ENCODE measurements around the gene ADGRV1. TPM values are rescaled to one million over a fixed set of nuclear protein-coding genes. Genes with fewer than 3 reads are reported as not detected.

Gene ADGRV1
- total RNA-seq, 1 donor from 2014 or later: 10.0 TPM

DNA sequence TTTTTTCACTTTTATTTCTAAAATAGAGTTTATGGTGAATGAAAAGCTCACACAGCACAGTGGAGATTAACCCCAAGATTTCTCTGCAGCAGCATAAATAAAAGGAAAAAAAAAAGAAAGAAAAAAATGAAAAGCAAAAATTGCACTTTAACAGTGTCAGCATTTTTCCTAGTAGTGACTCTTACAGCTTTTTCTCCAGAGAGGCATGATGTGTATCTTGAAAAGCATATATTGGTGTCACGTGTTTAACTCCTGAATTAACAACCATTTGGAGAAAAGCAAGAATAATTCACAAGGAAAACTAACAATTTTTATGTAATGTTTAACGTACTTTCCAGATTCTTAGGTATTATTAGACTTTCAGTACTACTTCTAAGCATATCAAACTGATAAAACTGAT is 67.9 kb downstream of the ADGRV1 start:
- TF ChIP-seq, protein P1, sequence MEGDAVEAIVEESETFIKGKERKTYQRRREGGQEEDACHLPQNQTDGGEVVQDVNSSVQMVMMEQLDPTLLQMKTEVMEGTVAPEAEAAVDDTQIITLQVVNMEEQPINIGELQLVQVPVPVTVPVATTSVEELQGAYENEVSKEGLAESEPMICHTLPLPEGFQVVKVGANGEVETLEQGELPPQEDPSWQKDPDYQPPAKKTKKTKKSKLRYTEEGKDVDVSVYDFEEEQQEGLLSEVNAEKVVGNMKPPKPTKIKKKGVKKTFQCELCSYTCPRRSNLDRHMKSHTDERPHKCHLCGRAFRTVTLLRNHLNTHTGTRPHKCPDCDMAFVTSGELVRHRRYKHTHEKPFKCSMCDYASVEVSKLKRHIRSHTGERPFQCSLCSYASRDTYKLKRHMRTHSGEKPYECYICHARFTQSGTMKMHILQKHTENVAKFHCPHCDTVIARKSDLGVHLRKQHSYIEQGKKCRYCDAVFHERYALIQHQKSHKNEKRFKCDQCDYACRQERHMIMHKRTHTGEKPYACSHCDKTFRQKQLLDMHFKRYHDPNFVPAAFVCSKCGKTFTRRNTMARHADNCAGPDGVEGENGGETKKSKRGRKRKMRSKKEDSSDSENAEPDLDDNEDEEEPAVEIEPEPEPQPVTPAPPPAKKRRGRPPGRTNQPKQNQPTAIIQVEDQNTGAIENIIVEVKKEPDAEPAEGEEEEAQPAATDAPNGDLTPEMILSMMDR (IDR thresholded peaks at IDR 0.05; ENCODE audit: insufficient read depth, low read depth, low read length): no peak
- TF ChIP-seq EZH2 (IDR thresholded peaks at IDR 0.05; ENCODE audit: insufficient read depth, low read length): no peak
- DNase-seq (ENCODE audit: low read depth) (no peak), FAIRE-seq (no peak)
- H3K4me3 ChIP-seq (ENCODE audit: insufficient read depth, low read depth, low read length): no peak overlapping the region
- no peaks in the 10 kb centered on the region for H3K79me2 ChIP-seq (ENCODE audit: insufficient read depth, low read length)
- Mint-ChIP-seq H3K36me3 (ENCODE audit: low read depth, unreplicated experiment) (no peaks in the 10 kb centered on the region), H3K27ac (ENCODE audit: unreplicated experiment) (no peak overlapping the region), H3K9me3 (ENCODE audit: unreplicated experiment) (no peaks in the 10 kb centered on the region), H3K4me1 (ENCODE audit: low read depth, unreplicated experiment) (no peaks in the 10 kb centered on the region), H3K4me3 (ENCODE audit: unreplicated experiment) (no peak overlapping the region), H3K27me3 (ENCODE audit: low read depth, unreplicated experiment) (no peaks in the 10 kb centered on the region)
- H3K27me3 ChIP-seq (ENCODE audit: insufficient read depth, low read length): no peaks in the 10 kb centered on the region
- no peak overlapping the region for H2AFZ ChIP-seq (ENCODE audit: low read depth, low read length)
- H3K4me1 ChIP-seq (ENCODE audit: insufficient read depth, low read length): no peaks in the 10 kb centered on the region
- no peak overlapping the region for H3K9ac ChIP-seq (ENCODE audit: low read length)
- no peaks in the 10 kb centered on the region for H3K36me3 ChIP-seq (ENCODE audit: insufficient read depth, low read length)
- no peaks in the 10 kb centered on the region for H3K9me3 ChIP-seq (ENCODE audit: insufficient read depth, low read depth, low read length)
- H4K20me1 ChIP-seq (ENCODE audit: insufficient read depth, low read length): no peaks in the 10 kb centered on the region
- H3K27ac ChIP-seq (ENCODE audit: low read depth, low read length): no peak overlapping the region
- no peak overlapping the region for H3K4me2 ChIP-seq (ENCODE audit: low read length)

DNA sequence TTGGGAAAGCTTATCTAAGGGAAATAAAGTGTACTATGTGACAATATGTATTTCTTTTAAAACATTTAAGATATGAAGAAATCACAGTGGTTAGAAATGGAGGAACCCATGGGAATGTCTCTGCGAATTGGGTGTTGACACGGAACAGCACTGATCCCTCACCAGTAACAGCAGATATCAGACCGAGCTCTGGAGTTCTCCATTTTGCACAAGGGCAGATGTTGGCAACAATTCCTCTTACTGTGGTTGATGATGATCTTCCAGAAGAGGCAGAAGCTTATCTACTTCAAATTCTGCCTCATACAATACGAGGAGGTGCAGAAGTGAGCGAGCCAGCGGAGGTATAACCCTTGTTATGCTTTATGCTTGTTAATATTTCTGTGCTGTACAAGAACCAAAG is 69.9 kb downstream of the ADGRV1 start:
- no peak overlapping the region for H3K27ac ChIP-seq (ENCODE audit: low read depth, low read length)
- no peaks in the 10 kb centered on the region for H3K79me2 ChIP-seq (ENCODE audit: insufficient read depth, low read length)
- H4K20me1 ChIP-seq (ENCODE audit: insufficient read depth, low read length): no peaks in the 10 kb centered on the region
- H2AFZ ChIP-seq (ENCODE audit: low read depth, low read length): no peak overlapping the region
- H3K27me3 ChIP-seq (ENCODE audit: insufficient read depth, low read length): no peaks in the 10 kb centered on the region
- H3K4me3 Mint-ChIP-seq (ENCODE audit: unreplicated experiment): no peak overlapping the region
- H3K36me3 Mint-ChIP-seq (ENCODE audit: low read depth, unreplicated experiment): no peaks in the 10 kb centered on the region
- no peak overlapping the region for H3K4me2 ChIP-seq (ENCODE audit: low read length)
- FAIRE-seq (no peak), DNase-seq (ENCODE audit: low read depth) (no peak)
- no peaks in the 10 kb centered on the region for H3K9me3 Mint-ChIP-seq (ENCODE audit: unreplicated experiment)
- no peak for TF ChIP-seq EZH2 (IDR thresholded peaks at IDR 0.05; ENCODE audit: insufficient read depth, low read length)
- TF ChIP-seq, protein P1 (IDR thresholded peaks at IDR 0.05; ENCODE audit: insufficient read depth, low read depth, low read length): no peak
- no peak overlapping the region for H3K4me3 ChIP-seq (ENCODE audit: insufficient read depth, low read depth, low read length)
- H3K4me1 ChIP-seq (ENCODE audit: insufficient read depth, low read length): no peaks in the 10 kb centered on the region
- H3K36me3 ChIP-seq (ENCODE audit: insufficient read depth, low read length): no peaks in the 10 kb centered on the region
- H3K27me3 Mint-ChIP-seq (ENCODE audit: low read depth, unreplicated experiment): no peaks in the 10 kb centered on the region
- H3K9ac ChIP-seq (ENCODE audit: low read length): no peak overlapping the region
- H3K27ac Mint-ChIP-seq (ENCODE audit: unreplicated experiment): no peak overlapping the region
- H3K4me1 Mint-ChIP-seq (ENCODE audit: low read depth, unreplicated experiment): peaks cover 3% of the 10 kb centered on the region
- no peaks in the 10 kb centered on the region for H3K9me3 ChIP-seq (ENCODE audit: insufficient read depth, low read depth, low read length)

DNA sequence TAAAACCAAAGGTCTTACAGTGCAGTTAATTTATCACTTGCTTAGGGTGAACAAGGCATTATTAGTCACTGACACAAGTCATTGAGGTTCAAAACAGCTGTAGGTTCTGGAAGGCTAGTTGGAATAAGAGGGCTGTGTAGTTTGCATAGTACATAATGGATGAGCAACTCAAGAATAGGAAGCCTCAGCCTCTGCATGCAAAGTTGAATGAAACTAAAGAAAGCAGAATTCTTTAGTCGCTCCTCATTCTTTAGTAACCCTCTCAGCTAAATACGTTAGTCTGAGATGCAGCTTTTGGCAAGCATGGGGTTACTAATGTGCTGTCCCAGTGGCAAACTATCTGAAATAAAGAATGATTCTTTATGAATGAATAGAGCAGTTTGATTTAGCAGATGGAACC is 74.2 kb downstream of the ADGRV1 start:
- Mint-ChIP-seq H3K36me3 (ENCODE audit: low read depth, unreplicated experiment) (no peaks in the 10 kb centered on the region), H3K27me3 (ENCODE audit: low read depth, unreplicated experiment) (no peaks in the 10 kb centered on the region), H3K4me3 (ENCODE audit: unreplicated experiment) (no peak overlapping the region), H3K4me1 (ENCODE audit: low read depth, unreplicated experiment) (peaks cover 3% of the 10 kb centered on the region), H3K9me3 (ENCODE audit: unreplicated experiment) (no peaks in the 10 kb centered on the region), H3K27ac (ENCODE audit: unreplicated experiment) (no peak overlapping the region)
- no peaks in the 10 kb centered on the region for H3K36me3 ChIP-seq (ENCODE audit: insufficient read depth, low read length)
- no peaks in the 10 kb centered on the region for H3K27me3 ChIP-seq (ENCODE audit: insufficient read depth, low read length)
- H3K4me1 ChIP-seq (ENCODE audit: insufficient read depth, low read length): no peaks in the 10 kb centered on the region
- no peak overlapping the region for H2AFZ ChIP-seq (ENCODE audit: low read depth, low read length)
- TF ChIP-seq, protein P1 (IDR thresholded peaks at IDR 0.05; ENCODE audit: insufficient read depth, low read depth, low read length): no peak
- no peak for TF ChIP-seq EZH2 (IDR thresholded peaks at IDR 0.05; ENCODE audit: insufficient read depth, low read length)
- FAIRE-seq: no peak
- no peak for DNase-seq (ENCODE audit: low read depth)
- no peaks in the 10 kb centered on the region for H3K79me2 ChIP-seq (ENCODE audit: insufficient read depth, low read length)
- H4K20me1 ChIP-seq (ENCODE audit: insufficient read depth, low read length): no peaks in the 10 kb centered on the region
- no peak overlapping the region for H3K27ac ChIP-seq (ENCODE audit: low read depth, low read length)
- no peaks in the 10 kb centered on the region for H3K9me3 ChIP-seq (ENCODE audit: insufficient read depth, low read depth, low read length)
- H3K9ac ChIP-seq (ENCODE audit: low read length): no peak overlapping the region
- no peak overlapping the region for H3K4me2 ChIP-seq (ENCODE audit: low read length)
- H3K4me3 ChIP-seq (ENCODE audit: insufficient read depth, low read depth, low read length): no peak overlapping the region
